ENCODE data around the gene PPA1.
"Not testable (repeated sequence)": the region's sequence is repeated elsewhere in the genome, so short reads cannot be mapped to it uniquely, and the experiment has no call there.

PPA1 gene

GRCh38 chr10:70206762-70207161, 26.5 kb downstream of the PPA1 start:
- no peak for DNase-seq

GRCh38 chr10:70201105-70201504, 32.1 kb downstream of the PPA1 start:
- DNase-seq = no peak

- no peak for DNase-seq
Observed at GRCh38 chr10:70198696-70199466, 34.3 kb downstream of the PPA1 start.

- peak; percentile 78 for DNase-seq
Observed at GRCh38 chr10:70197235-70197945, 35.8 kb downstream of the PPA1 start.

- DNase-seq = no peak
Observed at GRCh38 chr10:70193391-70193844, 39.8 kb downstream of the PPA1 start.

GRCh38 chr10:70192326-70192968, 40.8 kb downstream of the PPA1 start:
- DNase-seq = no peak

GRCh38 chr10:70191972-70192305, 41.3 kb downstream of the PPA1 start:
- no peak for DNase-seq

- no peak for DNase-seq
Observed at GRCh38 chr10:70191161-70191971, 41.9 kb downstream of the PPA1 start.

GRCh38 chr10:70190581-70190980, 42.6 kb downstream of the PPA1 start:
- no peak for DNase-seq

- DNase-seq = no peak
Observed at GRCh38 chr10:70190102-70190501, 43.1 kb downstream of the PPA1 start.

- DNase-seq = no peak
Observed at GRCh38 chr10:70188768-70189167, 44.5 kb downstream of the PPA1 start.

GRCh38 chr10:70186571-70186970, 46.7 kb downstream of the PPA1 start:
- DNase-seq = no peak

- DNase-seq = no peak
Observed at GRCh38 chr10:70186090-70186489, 47.1 kb downstream of the PPA1 start.

- no peak for DNase-seq
Observed at GRCh38 chr10:70183304-70183703, 49.9 kb downstream of the PPA1 start.

GRCh38 chr10:70179209-70179608, 54.0 kb downstream of the PPA1 start:
- DNase-seq = not testable (repeated sequence)

GRCh38 chr10:70178139-70178725, 55.0 kb downstream of the PPA1 start:
- DNase-seq = no peak

GRCh38 chr10:70176441-70176840, 56.8 kb downstream of the PPA1 start:
- no peak for DNase-seq

GRCh38 chr10:70175516-70175915, 57.7 kb downstream of the PPA1 start:
- no peak for DNase-seq

GRCh38 chr10:70174058-70174741, 59.0 kb downstream of the PPA1 start:
- DNase-seq = no peak

- DNase-seq = no peak
Observed at GRCh38 chr10:70169649-70170364, 63.4 kb downstream of the PPA1 start.

GRCh38 chr10:70169011-70169410, 64.2 kb downstream of the PPA1 start:
- DNase-seq = no peak

Data from hematopoietic multipotent progenitor cell treated with erythropoietin and hydrocortisone succinate and interleukin-3 and kit ligand, for 8 days (in vitro differentiated cells).